Measurements from ENCODE around the gene KREMEN1.
"Not testable (repeated sequence)": the region's sequence is repeated elsewhere in the genome, so short reads cannot be mapped to it uniquely, and the experiment has no call there.

The KREMEN1 gene

DNA sequence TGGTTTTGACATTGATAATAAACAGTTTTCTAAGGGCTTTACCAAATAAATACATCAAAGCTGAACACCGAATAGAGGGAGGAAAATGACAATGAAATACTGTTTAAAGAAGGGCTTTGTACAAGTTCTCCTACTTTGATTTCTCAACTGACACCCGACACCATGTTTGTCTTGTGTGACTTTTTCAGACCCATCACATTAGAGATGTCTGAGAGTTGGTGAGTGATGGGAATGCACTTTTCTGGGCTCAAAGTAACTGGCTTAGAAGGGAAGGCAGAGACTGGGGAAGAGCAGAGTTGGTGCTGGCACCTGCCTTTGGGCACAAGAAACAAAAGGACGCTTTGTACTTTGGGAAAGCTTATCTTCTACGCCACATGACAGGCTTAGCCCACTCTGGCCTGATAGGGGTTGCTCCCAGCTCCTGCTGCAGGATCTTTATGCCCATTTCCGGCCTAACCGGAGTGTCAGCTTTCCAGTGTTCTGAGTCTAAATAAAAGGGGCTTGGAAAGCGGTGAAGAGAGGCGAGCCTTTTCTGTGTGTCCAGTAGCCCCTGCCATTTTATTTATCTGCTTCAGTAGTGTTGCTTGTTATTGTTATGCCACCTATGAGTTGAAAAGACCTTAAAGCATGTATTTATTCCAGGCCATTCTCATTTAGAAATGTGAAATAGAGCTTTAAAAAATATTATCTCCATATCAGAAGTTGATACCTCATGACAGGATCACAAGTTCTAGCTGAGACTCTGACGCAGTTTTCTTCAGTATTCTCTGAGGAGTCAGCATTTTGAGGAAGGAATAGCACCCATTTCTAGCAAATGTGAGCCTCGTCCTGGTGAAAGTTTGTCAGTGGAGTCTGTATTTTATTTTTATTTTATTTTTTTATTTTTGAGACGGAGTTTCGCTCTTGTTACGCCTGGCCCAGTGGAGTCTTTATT lies 24.2 kb downstream of the KREMEN1 start:
- intact Hi-C loops (cut with DNase I), result loop anchor here (2.0 kb wide), 1 partner anchor 20 kb away; no protein-coding TSS in a partner anchor
- peak in 1 of 10 donors; percentile 18 for DNase-seq

DNA sequence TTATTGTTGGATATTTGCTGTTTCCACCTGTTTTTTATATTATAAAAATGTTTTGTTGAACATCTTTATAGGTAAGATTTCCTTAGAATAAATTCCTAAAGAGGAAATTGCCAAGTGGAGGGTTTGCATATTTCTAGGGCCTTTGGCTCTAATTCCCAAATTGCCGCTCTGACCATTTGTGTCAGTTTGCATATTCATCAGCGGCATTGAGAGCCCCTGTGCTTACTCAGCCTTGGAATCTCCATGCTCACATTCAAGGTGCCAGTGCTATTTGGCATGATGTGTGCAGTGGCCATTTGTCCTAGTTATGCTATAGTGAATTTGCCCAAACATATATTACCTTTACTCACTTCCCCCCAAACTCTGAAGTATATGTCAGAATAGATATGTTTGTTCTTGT lies 25.5 kb downstream of the KREMEN1 start:
- DNase-seq, result no peak
- intact Hi-C loops (cut with DNase I), result no loop called here

DNA sequence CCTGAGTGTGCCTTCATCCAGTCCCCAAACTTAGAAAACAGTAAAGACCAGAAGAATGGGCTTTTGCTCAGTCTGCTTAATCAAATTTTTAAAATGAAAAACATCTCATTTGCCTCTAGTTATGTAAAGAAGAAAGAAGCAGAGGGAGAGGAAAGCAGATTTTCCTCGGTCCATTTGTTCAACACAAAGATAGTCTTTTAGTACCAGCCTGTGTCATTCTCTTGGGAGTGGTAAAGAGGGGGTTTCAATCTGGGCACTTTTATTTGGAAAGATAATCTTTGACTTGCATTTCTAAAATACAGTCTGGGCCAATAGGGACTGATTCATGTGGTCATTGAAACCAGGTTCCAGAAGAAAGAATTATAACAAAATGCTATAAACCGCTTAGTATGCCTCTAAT lies 29.5 kb downstream of the KREMEN1 start:
- no peak for DNase-seq
- intact Hi-C loops (cut with DNase I), result no loop called here

DNA sequence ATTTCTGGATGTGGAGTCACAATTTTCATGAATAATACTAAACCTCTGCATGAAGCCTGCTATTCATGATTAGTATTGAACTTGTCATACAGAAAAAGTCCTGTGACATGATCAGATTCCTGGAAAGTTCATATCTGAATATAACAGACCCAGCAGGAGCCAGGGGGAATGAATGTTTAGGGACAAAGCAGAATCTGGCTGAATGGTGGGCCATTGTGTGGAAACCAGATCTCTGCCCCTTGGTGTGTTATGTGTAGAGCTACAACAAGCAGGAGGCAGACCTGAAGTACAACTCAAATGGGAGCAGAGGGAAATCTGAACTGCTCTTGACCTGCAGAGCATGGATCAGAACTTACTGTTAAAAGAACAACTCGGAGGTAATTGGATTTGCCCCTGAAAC lies 30.3 kb downstream of the KREMEN1 start:
- intact Hi-C loops (cut with DNase I), result no loop called here
- no peak for DNase-seq

DNA sequence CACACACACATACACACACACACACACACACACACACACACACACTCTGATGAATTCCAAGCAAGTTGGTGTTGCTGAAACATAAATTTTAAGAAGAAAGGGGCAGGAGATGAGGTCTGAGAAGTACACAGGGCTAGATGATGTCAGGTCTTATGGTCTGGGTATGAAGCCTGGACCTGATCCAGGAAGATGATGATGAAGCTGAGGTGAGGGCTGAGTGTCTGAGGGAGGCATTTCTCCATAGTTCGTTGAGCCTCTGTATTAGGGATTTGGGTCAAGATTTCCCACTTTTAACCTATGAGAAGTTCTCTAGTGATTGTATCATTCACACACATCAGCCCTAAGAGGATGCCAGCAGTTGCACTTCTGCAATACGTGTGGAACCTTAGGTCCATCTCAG lies 32.6 kb downstream of the KREMEN1 start:
- intact Hi-C loops (cut with DNase I), result no loop called here
- DNase-seq, result no peak

DNA sequence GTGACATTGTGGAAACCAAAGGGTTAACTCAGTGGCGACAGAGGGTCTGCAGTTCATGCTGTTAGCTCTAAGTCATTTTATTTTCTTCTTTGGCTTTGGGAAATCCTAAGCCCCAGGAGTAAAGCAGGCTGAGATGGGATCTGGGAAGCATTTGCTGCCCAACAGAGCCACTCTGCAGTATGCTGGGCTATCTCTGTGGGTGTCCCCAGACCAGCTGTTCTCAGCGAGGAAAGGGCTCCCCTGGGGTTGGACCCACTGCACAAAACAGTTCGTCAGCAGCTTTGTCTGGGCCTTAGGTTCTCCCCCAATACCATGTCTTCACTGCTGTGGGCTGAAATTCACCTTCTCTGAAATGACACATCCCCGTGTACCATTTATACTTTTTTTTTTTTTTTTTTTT lies 34.0 kb downstream of the KREMEN1 start:
- no peak for DNase-seq

DNA sequence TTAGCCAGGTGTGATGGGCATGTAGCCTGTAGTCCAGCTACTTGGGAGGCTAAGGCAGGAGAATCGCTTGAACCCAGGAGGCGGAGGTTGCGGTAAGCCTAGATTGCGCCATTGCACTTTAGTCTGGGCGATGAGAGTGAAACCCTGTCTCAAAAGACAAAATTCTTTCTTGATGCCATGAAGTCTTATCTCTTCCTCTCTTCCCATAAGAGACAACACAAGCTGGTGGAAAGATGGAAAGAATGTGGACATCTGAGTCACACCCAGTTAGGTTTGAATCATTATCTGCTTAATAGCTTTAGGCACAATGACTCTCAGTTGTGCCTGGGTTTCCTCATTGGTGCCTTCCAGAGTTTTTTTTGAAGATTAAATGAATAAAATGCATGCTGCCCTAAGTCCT lies 35.3 kb downstream of the KREMEN1 start:
- intact Hi-C loops (cut with DNase I), result no loop called here
- DNase-seq, result no peak

More for the DNA sequence above, 34.0 kb downstream of the KREMEN1 start:
- intact Hi-C loops (cut with DNase I), result no loop called here

DNA sequence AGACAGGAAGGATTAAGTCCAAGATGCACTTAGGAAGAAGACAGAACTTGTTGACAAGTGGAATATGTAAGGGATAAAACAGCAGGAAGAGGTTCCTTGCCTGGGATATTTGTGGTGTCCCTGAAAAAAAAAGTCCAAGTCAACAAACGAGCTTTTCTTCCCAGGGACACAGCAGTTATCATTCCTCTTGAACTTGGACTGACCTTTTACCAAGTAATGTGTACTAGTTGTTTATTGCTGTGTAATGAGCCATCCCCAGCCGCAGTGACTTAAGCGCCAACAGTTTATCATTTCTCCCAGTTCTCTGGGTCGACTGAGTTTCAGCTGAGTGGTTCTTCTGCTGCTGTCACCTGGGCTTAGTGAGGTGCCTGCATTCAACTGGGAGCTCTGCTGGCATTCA lies 37.0 kb downstream of the KREMEN1 start:
- DNase-seq, result no peak
- intact Hi-C loops (cut with DNase I), result no loop called here

DNA sequence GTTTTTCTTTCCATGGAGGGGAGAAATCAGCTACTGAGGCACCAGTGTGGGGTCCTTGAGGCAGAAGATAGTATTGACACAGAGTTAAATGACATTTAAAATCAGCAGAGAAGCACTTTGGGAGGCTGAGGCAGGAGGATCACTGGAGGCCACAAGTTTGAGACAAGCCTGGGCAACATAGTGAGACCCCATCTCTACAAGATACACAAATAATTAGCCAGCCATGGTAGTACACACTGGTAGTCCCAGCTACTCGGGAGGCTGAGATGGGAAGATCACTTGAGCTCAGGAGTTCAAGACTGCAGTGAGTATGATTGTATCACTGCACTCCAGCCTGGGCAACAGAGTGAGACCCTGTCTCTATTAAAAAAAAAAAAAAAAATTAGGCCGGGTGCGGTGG lies 38.1 kb downstream of the KREMEN1 start:
- intact Hi-C loops (cut with DNase I), result no loop called here
- no peak for DNase-seq

DNA sequence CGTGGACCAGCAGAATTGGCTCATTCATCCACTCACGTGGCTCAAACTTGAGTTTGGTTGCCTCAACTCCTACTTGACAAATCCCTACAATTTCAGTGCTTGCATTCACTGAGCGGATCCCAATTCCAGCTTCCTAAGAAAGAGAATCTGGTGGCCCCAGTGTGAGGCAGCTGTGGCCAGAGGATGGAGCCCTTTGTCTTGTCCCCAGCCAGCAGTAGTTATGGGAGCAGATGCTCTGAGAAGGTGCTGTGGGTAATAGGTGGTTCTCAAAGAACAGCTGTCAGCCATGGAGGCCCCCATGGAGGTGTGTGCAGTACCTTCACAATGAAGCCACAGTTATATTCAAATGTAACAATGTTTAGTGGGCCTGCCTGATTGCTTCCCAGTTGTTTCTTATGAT lies 39.3 kb downstream of the KREMEN1 start:
- peak in 3 of 10 donors; percentile 38 to 83 (median 46) for DNase-seq
- intact Hi-C loops (cut with DNase I), result no loop called here

DNA sequence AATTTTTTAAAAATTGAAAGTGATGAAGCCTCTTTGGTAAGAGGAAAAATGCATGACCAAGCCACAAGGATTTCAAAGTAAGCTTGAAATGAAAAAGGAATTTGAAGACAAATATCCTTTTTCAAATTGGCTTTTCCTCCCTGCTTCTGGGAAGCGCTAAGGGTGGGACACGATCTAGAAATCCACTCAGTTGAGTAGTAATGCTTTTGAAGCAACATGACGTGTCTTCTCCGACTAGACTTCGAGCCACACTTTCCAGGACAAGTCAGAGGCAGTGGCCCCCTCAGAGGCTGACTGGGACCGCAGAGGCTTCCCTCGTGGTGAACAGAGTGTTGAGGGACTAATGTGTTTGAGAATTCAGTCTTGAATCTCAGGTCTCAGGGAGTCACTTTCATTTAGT lies 39.8 kb downstream of the KREMEN1 start:
- intact Hi-C loops (cut with DNase I), result no loop called here
- DNase-seq, result no peak

DNA sequence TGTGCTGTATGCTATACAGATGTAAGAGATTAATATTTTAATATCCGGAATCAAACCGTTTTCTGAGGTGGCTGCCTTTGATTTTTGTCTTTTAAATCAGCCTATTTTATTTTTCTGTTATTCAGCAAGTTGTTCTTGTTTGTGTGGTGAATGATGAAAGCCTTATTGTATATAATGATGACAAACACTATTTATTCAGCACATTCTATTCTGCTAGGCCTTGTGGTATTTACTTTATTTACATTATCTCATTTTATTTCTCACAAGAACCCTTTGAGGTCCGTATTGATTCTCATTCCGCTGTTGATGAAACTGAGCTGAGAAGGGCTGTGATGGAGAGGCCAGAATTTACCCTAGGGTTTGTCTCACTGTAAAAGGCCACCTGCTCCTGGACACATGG lies 40.5 kb downstream of the KREMEN1 start:
- no peak for DNase-seq
- intact Hi-C loops (cut with DNase I), result no loop called here

DNA sequence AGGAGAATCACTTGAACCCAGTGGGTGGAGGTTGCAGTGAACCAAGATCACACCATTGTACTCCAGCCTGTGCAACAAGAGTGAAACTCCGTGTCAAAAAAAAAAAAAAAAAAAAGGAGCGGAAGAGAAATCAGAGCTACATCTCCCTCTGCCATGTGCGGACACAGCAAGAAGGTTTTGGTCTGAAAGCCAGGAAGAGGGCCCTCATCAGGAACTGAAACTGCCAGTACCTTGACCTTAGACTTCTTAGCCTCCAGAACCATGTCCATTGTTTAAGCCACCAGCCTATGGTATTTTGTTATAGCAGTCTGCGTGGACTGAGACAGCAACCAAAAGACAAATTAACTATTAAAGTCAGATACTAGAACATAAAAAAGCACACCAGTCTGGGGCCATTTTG lies 41.6 kb downstream of the KREMEN1 start:
- no peak for DNase-seq
- intact Hi-C loops (cut with DNase I), result no loop called here

DNA sequence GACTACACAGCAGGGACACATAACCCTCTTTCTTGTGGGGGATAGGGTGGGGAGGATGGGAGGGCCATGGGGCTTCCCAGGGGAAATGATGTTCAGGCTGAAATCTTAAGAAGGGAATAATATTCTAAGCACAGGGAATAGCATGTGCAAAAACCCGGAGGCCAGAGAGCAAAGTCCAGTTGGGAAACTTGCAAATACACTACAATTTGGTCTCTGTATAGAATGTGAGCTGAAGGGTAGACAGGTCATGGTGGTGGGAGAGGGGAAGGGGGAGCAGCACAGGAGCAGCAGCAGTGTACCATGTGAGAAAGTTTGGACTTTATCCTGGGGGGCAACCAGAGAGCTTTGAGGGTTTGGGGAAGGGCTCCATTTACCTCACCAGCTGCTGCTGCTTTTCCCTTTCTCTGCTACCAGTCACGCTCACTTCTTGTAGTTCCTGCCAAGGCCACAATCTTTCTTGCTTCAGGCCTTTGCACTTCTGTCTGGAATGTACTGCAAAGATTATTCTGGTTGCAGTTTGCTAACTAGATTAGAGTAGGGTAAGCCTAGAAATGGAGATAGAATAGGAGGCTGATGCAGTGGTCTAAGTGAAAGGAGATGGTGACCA lies 43.0 kb downstream of the KREMEN1 start:
- intact Hi-C loops (cut with DNase I), result loop anchor here (2.0 kb wide), 1 partner anchor 19 kb away; no protein-coding TSS in a partner anchor
- DNase-seq, result no peak

DNA sequence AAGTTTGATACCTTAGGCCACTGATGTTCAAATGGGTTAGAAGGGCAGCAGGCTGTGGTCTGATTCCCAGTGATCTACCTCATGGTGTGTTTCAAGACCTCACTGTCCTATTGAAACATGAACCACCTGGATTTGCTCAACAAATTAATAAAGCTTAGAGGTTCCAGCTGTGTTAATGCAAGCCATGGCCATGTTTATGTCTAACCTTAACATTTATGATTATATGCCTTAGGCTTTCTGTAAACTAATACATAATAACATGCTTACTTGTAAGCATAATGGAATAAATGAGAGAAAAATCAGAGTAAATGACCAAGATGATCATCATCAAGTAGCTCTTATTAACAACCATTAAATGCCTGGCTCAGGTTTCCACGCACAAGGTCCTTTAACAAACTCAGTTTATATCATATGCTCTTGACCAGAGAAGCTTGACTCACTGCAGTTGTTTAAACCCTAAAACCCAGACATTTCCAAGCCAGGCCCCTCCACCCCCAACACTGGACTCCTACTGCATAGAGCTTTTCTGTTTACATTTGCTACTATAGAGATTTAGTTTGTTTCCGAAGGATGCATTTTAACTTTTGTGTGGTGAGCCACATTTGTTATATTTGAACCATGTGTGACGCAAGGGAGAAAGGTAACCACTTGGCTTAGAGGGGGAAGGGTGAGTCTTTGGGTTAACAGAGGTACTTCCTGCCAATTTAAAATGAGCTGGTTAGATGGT lies 43.7 kb downstream of the KREMEN1 start:
- intact Hi-C loops (cut with DNase I), result loop anchor here (2.0 kb wide), 1 partner anchor 20 kb away; no protein-coding TSS in a partner anchor
- DNase-seq, result no peak

DNA sequence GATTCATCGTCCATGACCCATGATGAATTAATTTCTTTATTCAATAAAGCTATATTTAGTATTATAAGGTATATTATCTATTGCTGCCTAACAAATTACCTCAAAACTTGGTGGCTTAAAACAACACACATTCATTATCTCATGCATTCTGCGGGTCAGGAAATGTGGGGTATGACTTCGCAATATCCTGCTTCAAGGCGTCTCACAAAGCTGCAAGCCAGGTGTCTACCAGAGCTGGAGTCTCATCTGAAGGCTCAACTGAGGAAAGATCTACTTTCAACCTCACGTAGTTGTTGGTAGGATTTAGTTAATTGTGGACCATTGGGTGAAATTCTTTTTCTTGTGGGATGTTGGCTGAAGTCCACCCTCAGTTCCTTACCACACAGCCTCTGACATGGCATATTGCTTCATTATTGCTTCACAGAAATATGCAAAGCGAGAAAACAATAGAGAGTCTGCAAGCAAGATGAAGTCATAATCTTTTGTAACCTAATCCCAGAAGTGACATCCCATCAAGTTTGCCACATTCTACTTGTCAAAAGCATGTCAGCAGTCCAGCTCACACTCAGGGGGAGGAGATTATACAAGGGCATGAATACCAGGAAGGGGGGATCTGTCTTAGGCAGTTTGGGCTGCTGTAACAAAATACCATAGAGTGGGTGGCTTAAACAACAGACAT lies 45.1 kb downstream of the KREMEN1 start:
- no peak for DNase-seq
- intact Hi-C loops (cut with DNase I), result loop anchor here (2.0 kb wide), 1 partner anchor 21 kb away; no protein-coding TSS in a partner anchor

DNA sequence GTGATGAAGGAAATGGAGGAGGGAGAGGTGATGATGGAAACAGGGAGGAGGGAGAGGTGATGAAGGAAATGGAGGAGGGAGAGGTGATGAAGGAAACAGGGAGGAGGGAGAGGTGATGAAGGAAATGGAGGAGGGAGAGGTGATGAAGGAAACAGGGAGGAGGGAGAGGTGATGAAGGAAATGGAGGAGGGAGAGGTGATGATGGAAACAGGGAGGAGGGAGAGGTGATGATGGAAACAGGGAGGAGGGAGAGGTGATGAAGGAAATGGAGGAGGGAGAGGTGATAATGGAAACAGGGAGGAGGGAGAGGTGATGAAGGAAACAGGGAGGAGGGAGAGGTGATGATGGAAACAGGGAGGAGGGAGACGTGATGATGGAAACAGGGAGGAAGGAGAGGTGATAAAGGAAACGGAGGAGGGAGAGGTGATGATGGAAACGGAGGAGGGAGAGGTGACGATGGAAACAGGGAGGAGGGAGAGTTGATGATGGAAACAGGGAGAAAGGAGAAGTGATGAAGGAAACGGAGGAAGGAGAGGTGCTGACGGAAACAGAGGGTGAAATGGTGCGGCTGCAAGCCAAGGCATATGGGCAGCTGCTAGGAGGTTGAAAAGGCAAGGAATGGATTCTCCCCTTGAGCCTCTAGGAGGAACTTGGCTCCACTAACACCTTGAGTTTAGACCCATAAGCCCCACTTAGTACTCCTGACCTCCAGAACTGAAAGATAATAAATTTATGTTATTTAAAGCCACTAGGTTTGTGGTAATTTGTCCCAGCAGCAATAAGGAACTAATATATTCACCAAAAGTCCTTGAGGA lies 47.5 kb downstream of the KREMEN1 start:
- intact Hi-C loops (cut with DNase I); DNase-seq: not testable (repeated sequence)

DNA sequence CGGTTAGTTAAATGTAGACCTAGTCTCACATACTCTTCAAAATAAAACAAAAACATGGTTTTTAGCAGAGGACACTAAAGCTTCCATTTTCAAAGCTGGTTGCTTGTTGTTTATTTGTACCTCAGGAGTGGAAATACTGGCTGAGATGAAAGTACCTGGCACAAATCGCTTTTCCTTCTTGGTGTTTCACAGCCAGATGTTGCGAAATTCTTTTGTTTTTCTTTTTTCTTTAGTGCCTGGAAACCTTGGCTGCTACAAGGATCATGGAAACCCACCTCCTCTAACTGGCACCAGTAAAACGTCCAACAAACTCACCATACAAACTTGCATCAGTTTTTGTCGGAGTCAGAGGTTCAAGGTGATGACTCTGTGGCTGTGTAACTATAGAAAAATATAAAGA lies 48.3 kb downstream of the KREMEN1 start:
- DNase-seq, result no peak
- intact Hi-C loops (cut with DNase I), result no loop called here

DNA sequence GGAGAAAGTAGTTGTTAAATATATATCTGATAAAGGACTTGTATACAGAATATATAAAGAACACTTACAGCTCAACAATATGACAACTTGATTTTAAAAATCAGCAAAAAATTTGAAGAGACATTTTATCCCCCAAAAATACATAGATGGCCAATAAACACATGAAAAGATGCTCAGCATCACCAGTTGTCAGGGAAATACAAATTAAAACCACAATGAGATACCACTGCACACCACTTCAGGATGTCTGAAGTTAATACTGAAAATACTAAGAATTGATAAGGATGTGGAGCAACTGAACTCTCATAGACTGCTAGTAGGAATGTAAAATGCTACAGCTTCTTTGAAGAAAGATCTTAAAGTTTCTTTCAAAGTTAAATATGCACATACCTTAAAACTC lies 49.2 kb downstream of the KREMEN1 start:
- intact Hi-C loops (cut with DNase I), result no loop called here
- DNase-seq, result no peak

Data from posterior cingulate gyrus (tissue), 11 donors.